ENCODE data around the gene EPHA8. TPM values are rescaled to one million over a fixed set of nuclear protein-coding genes. Genes with fewer than 3 reads are reported as not detected.

The EPHA8 gene
- total RNA-seq (2016; rRNA removed; fragmentation: Illumina TruSeq; extraction: Trizol) (not detected in 2 replicates), polyA plus RNA-seq (2011; rRNA removed) (not detected in 2 replicates), polyA minus RNA-seq (2011; rRNA and poly(A)+ RNA removed; ENCODE audit: low replicate concordance) (not detected in 2 replicates), Bru-seq, nascent RNA (not detected), BruChase-seq, experiment 1, labeled RNA remaining after a 6-hour chase (not detected), BruChase-seq, experiment 2, labeled RNA remaining after a 2-hour chase (percentile 3 among the genes with signal in this experiment)
- not detected in 2 replicates for total RNA-seq (2016; cell fraction: cytosol; rRNA removed; fragmentation: Illumina TruSeq; extraction: Trizol; ENCODE audit: low read depth)
- total RNA-seq (2016; cell fraction: insoluble cytoplasmic fraction; rRNA removed; fragmentation: Illumina TruSeq; extraction: Trizol), result not detected in 2 replicates
- not detected in 2 replicates for total RNA-seq (2016; cell fraction: membrane; rRNA removed; fragmentation: Illumina TruSeq; extraction: Trizol)
- total RNA-seq (2016; cell fraction: nucleus; rRNA removed; fragmentation: Illumina TruSeq; extraction: Trizol), result not detected in 2 replicates
- polyA plus RNA-seq (2011; cell fraction: cytosol; rRNA removed), result not detected in 2 replicates
- polyA plus RNA-seq (2011; cell fraction: nucleus; rRNA removed), result 0.08 TPM in 1 of 2 replicates, not detected in the other
- polyA plus RNA-seq (2012), result not detected in 2 replicates
- not detected in 2 replicates for polyA plus RNA-seq (2016; cell fraction: cytosol; fragmentation: Illumina TruSeq; extraction: Trizol; ENCODE audit: low read depth)
- polyA plus RNA-seq (2016; cell fraction: insoluble cytoplasmic fraction; fragmentation: Illumina TruSeq; extraction: Trizol; ENCODE audit: low read depth), result not detected in 2 replicates
- polyA plus RNA-seq (2016; cell fraction: membrane; fragmentation: Illumina TruSeq; extraction: Trizol; ENCODE audit: low read depth), result not detected in 2 replicates
- not detected in 2 replicates for polyA plus RNA-seq (2016; cell fraction: nucleus; fragmentation: Illumina TruSeq; extraction: Trizol; ENCODE audit: insufficient read depth, low read depth)
- not detected in 2 replicates for polyA minus RNA-seq (2011; cell fraction: cytosol; rRNA and poly(A)+ RNA removed)
- polyA minus RNA-seq (2011; cell fraction: nucleus; rRNA and poly(A)+ RNA removed), result not detected in 2 replicates
- long read RNA-seq, experiment 1, result 0 reads
- long read RNA-seq, experiment 2, result 0 reads

DNA sequence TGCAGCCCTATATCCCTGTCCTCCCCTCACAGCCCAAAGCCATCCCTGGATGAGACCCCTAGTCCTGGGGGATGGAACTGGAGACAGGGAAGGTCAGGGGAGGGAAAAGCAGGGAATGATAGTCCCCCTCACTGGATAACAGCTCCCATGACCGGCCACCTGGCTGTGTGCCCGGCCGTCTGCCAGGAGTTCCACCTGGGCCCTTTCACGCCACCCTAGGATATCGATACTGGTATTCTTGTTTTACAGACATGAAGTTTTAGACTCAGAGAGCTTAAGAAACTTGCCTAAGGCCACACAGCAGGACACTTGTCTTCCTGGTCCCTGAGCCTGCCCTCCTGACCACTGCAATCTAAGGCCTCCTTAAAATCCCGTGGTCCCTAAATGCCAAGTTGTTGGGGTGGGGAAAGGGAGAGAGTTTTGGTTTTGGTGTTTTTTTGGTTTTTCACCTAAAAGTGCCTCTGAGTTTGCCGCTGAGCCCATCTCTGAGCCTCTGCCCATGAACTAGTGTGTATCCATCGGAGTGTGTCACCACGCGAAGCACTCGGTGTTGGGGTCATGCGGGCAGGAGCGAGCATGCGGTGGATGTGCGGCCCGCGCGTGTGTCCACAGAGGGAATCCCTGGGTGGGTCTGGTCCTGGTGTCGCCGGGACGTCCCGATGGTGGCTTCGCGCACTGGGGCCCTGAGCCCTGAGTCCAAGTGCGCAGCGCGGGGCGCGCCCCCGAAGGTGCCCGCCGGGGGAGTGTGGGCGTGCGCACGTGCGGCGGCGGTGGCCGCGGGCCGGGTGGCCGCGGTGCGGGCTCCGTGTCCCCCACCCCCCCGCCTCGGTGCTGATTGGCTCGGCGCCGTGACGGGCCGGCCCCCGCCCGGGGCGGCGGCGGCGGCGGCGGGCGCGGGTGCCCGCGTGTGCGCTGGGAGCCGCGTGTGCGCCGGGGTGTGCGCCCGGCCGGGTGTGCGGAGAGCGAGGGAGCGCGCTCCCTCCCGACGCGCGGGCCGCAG lies at the start of gene EPHA8:
TSS of gene EPHA8 (plus strand) at position 906 of the 1,000 bp plus-strand sequence. CDS start 147 bp downstream, outside the sequence.
- ChIA-PET POLR2A (no interaction called here), CTCF (ENCODE audit: low intra/inter-chr PET ratio, low total read pairs) (no interaction called here)
- Histone ChIP-seq H4K20me1 (ENCODE audit: insufficient read depth, low read length) (no peaks in the 10 kb centered on the region; the same call in 1 of the 2 replicates), H2AFZ (ENCODE audit: low read length) (no peak within 1 kb of the TSS), H3K79me2 (ENCODE audit: insufficient read depth, low read length) (no peaks in the 10 kb centered on the region), H3K9ac (ENCODE audit: insufficient read depth, low read depth, low read length) (no peak within 1 kb of the TSS), H3K4me2 (ENCODE audit: low read depth, low read length) (no peak within 1 kb of the TSS; the same call in 1 of the 2 replicates), H3K4me1 (ENCODE audit: insufficient read depth, low read length) (no peaks in the 10 kb centered on the region), H3K4me3 (replicated peaks in 1 of 3; ENCODE audit: insufficient read depth in 1 of 3, low read depth in 2 of 3, low read length in 3 of 3) (peak within 1 kb of the TSS in 1 of 3 experiments; percentile 4; a peak in 1 of 6 replicates), H3K36me3 (replicated peaks in 1 of 2; ENCODE audit: control insufficient read depth in 1 of 2, insufficient read depth in 2 of 2, low read length in 2 of 2) (no peaks in the 10 kb centered on the region), H3K9me3 (ENCODE audit: low read length) (no peaks in the 10 kb centered on the region), H3K27me3 (ENCODE audit: control insufficient read depth in 1 of 2, insufficient read depth in 2 of 2, low read length in 2 of 2) (peaks cover 19 to 80% of the 10 kb centered on the region in 2 experiments), H3K27ac (ENCODE audit: extremely low read length, insufficient read depth, low read length) (no peak within 1 kb of the TSS)
- in situ Hi-C loops (cut with HindIII; ENCODE audit: extremely low pct_ligation_motif_present, low pct_unique_long_range_greater_than_20kb), result no loop called here
- intact Hi-C loops (cut with micrococcal nuclease; ENCODE audit: unreplicated experiment), result no loop called here
- DNase-seq (ENCODE audit: low spot score) (no peak), ATAC-seq (no peak), FAIRE-seq (no peak)
- BruUV-seq (replicated peaks), result no TSS peak
- WGBS (ENCODE audit: low lambda C conversion rate), result 0% methylated on average over 2 of the region's 81 CpGs
- 0 out of 2 replicates have a peak, but pooled peaks have one; percentile 15 for TF ChIP-seq ZNF768 (CRISPR knock-in tag; IDR thresholded peaks at IDR 0.05)
- no peak for TF ChIP-seq SATB2 (CRISPR knock-in tag; IDR thresholded peaks at IDR 0.05)
- TF ChIP-seq EZH2 (conservative IDR thresholded peaks at IDR 0.05; ENCODE audit: low read depth, low read length), result peak; percentile 86; the same call in 1 of the 2 replicates
- TF ChIP-seq SIN3B (IDR thresholded peaks at IDR 0.05; ENCODE audit: low read length), result no peak
